Astrocyte (in vitro differentiated cells and primary cell): ENCODE results near the gene PILRA. TPM values are rescaled to one million over a fixed set of nuclear protein-coding genes. Genes with fewer than 3 reads are reported as not detected.

Source experiments
- DNase-seq: peaks from one replicate; pipeline ENCODE4 v3.0.0-alpha.2; 2010; ENCODE audit warnings: low read depth
- FAIRE-seq: peaks from 2 replicates; lab custom pipeline; 2011; peaks lifted over from hg19 to GRCh38; lab: Jason Lieb, UNC
- H2AFZ ChIP-seq: 2 replicates; pipeline ENCODE4 v1.6.0; 2012; ENCODE audit warnings: low read depth, low read length, inconsistent platforms
- H3K27ac ChIP-seq: 2 replicates; pipeline ENCODE4 v1.5.1; 2011; ENCODE audit warnings: low read depth, low read length, inconsistent platforms
- H3K27me3 ChIP-seq: 2 replicates; pipeline ENCODE4 v1.6.0; 2011; ENCODE audit warnings: low read length, inconsistent platforms; ENCODE audit not compliant: insufficient read depth
- H3K36me3 ChIP-seq: 2 replicates; pipeline ENCODE4 v1.5.1; 2011; ENCODE audit warnings: low read length, inconsistent platforms; ENCODE audit not compliant: insufficient read depth
- H3K4me1 ChIP-seq: 2 replicates; pipeline ENCODE4 v1.5.1; 2011; ENCODE audit warnings: low read length, inconsistent platforms; ENCODE audit not compliant: insufficient read depth
- H3K4me2 ChIP-seq: 2 replicates; pipeline ENCODE4 v1.6.0; 2012; ENCODE audit warnings: low read length, inconsistent platforms
- H3K4me3 ChIP-seq: 2 replicates; pipeline ENCODE4 v1.5.1; 2011; ENCODE audit warnings: low read depth, mild to moderate bottlenecking, low read length, inconsistent platforms; ENCODE audit not compliant: insufficient read depth
- H3K79me2 ChIP-seq: 2 replicates; pipeline ENCODE4 v1.6.0; 2012; ENCODE audit warnings: mild to moderate bottlenecking, low read length, inconsistent platforms; ENCODE audit not compliant: insufficient read depth
- H3K9ac ChIP-seq: 2 replicates; pipeline ENCODE4 v1.6.0; 2012; ENCODE audit warnings: mild to moderate bottlenecking, low read length, inconsistent platforms
- H3K9me3 ChIP-seq: 2 replicates; pipeline ENCODE4 v1.5.1; 2012; ENCODE audit warnings: low read depth, mild to moderate bottlenecking, low read length, inconsistent platforms; ENCODE audit not compliant: insufficient read depth
- H4K20me1 ChIP-seq: 2 replicates; pipeline ENCODE4 v1.6.0; 2012; ENCODE audit warnings: low read length, inconsistent platforms; ENCODE audit not compliant: insufficient read depth
- H3K27ac Mint-ChIP-seq: one replicate; pipeline ENCODE4 v1.8.0; 2021; ENCODE audit warnings: mild to moderate bottlenecking, mixed read lengths; ENCODE audit not compliant: unreplicated experiment
- H3K27me3 Mint-ChIP-seq: one replicate; pipeline ENCODE4 v1.8.0; 2021; ENCODE audit warnings: low read depth, mixed read lengths; ENCODE audit not compliant: unreplicated experiment
- H3K36me3 Mint-ChIP-seq: one replicate; pipeline ENCODE4 v1.8.0; 2021; ENCODE audit warnings: low read depth, mixed read lengths; ENCODE audit not compliant: unreplicated experiment
- H3K4me1 Mint-ChIP-seq: one replicate; pipeline ENCODE4 v1.8.0; 2021; ENCODE audit warnings: low read depth, mixed read lengths; ENCODE audit not compliant: unreplicated experiment
- H3K4me3 Mint-ChIP-seq: one replicate; pipeline ENCODE4 v1.8.0; 2021; ENCODE audit warnings: mild to moderate bottlenecking, moderate library complexity, mixed read lengths; ENCODE audit not compliant: unreplicated experiment
- H3K9me3 Mint-ChIP-seq: one replicate; pipeline ENCODE4 v1.8.0; 2021; ENCODE audit warnings: mild to moderate bottlenecking, mixed read lengths; ENCODE audit not compliant: unreplicated experiment
- EZH2 ChIP-seq: IDR thresholded peaks from 2 replicates; pipeline ENCODE4 v1.6.1; 2012; ENCODE audit warnings: mild to moderate bottlenecking, low read length, inconsistent platforms; ENCODE audit not compliant: insufficient read depth
- total RNA-seq: library from RNA; stranded (reverse); gene quantifications from 2 replicates; pipeline ENCODE4 v1.2.1, GENCODE V29; 2021
- TF ChIP-seq, protein P1 (sequence below): IDR thresholded peaks from 2 replicates; pipeline ENCODE4 v1.5.1; 2011; ENCODE audit warnings: low read depth, mild to moderate bottlenecking, inconsistent platforms, low read length, moderate library complexity; ENCODE audit not compliant: insufficient read depth

PILRA gene
- total RNA-seq, 1 donor from 2014 or later = 2.3 TPM

DNA sequence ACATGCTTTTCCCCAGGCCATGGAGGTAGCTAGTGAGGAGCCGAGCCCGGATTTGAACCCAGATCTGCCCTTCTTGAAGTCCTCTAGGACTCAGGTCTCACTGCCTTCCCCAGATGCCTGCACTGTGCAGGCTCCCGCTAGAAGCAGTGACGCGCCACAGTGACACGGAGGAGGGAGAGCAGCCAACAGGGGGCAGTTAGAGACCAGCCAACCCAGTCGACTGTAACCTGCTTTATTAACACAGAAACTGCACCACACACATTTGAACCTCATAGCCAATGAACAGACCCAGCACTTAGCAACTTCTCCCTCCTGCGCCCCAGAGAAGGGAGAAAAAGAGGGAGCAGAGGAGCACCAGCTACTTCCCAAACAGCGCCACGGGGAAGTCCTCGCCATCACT, 27.4 kb downstream of the PILRA start:
- TF ChIP-seq, protein P1, sequence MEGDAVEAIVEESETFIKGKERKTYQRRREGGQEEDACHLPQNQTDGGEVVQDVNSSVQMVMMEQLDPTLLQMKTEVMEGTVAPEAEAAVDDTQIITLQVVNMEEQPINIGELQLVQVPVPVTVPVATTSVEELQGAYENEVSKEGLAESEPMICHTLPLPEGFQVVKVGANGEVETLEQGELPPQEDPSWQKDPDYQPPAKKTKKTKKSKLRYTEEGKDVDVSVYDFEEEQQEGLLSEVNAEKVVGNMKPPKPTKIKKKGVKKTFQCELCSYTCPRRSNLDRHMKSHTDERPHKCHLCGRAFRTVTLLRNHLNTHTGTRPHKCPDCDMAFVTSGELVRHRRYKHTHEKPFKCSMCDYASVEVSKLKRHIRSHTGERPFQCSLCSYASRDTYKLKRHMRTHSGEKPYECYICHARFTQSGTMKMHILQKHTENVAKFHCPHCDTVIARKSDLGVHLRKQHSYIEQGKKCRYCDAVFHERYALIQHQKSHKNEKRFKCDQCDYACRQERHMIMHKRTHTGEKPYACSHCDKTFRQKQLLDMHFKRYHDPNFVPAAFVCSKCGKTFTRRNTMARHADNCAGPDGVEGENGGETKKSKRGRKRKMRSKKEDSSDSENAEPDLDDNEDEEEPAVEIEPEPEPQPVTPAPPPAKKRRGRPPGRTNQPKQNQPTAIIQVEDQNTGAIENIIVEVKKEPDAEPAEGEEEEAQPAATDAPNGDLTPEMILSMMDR = no peak
- TF ChIP-seq EZH2 = no peak
- Histone ChIP-seq H3K4me3 (no peak overlapping the region), H3K4me2 (no peak overlapping the region), H4K20me1 (no peaks in the 10 kb centered on the region), H3K36me3 (no peaks in the 10 kb centered on the region), H3K79me2 (no peaks in the 10 kb centered on the region), H3K4me1 (no peaks in the 10 kb centered on the region), H2AFZ (no peak overlapping the region), H3K9ac (no peak overlapping the region), H3K27ac (no peak overlapping the region), H3K27me3 (peaks cover 26% of the 10 kb centered on the region), H3K9me3 (no peaks in the 10 kb centered on the region)
- no peak for DNase-seq
- Mint-ChIP-seq H3K4me3 (no peak overlapping the region), H3K4me1 (no peaks in the 10 kb centered on the region), H3K27ac (no peak overlapping the region), H3K36me3 (no peaks in the 10 kb centered on the region), H3K27me3 (peaks cover 40% of the 10 kb centered on the region), H3K9me3 (peaks cover 4% of the 10 kb centered on the region)
- no peak for FAIRE-seq

DNA sequence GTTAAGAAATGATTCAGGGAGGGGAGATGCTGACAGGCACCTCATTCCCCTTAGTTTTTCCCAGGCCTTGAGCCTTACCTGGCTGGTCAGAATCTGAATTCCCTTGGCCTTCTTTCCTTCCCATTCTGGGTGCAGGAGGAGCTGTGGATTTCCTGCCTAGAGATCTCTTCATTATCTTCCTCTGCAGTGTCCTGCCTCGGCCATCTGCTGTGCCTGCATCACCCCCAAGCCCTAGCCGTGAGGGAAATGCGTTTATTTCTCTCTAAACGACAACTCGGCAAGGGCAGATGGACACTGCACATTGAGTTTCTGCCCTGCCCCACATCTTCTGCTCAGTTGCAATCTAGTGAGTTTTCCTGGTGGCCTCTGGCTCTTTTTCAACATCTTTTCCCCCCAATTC, 28.5 kb downstream of the PILRA start:
- no peak overlapping the region for H3K4me3 ChIP-seq
- no peak overlapping the region for H3K4me2 ChIP-seq
- H3K4me3 Mint-ChIP-seq = no peak overlapping the region
- H3K36me3 Mint-ChIP-seq = no peaks in the 10 kb centered on the region
- H4K20me1 ChIP-seq = no peaks in the 10 kb centered on the region
- H3K27me3 Mint-ChIP-seq = peaks cover 37% of the 10 kb centered on the region
- no peak overlapping the region for H2AFZ ChIP-seq
- DNase-seq (no peak), FAIRE-seq (no peak)
- H3K79me2 ChIP-seq = no peaks in the 10 kb centered on the region
- H3K27me3 ChIP-seq = peaks cover 30% of the 10 kb centered on the region
- peaks cover 3% of the 10 kb centered on the region for H3K4me1 Mint-ChIP-seq
- H3K27ac Mint-ChIP-seq = no peak overlapping the region
- H3K36me3 ChIP-seq = no peaks in the 10 kb centered on the region
- H3K4me1 ChIP-seq = peaks cover 5% of the 10 kb centered on the region
- no peak overlapping the region for H3K9ac ChIP-seq
- TF ChIP-seq, protein P1 = no peak
- no peak for TF ChIP-seq EZH2
- peaks cover 4% of the 10 kb centered on the region for H3K9me3 Mint-ChIP-seq
- no peaks in the 10 kb centered on the region for H3K9me3 ChIP-seq
- H3K27ac ChIP-seq = no peak overlapping the region

- H3K79me2 ChIP-seq = no peaks in the 10 kb centered on the region
- H3K9me3 Mint-ChIP-seq = peaks cover 4% of the 10 kb centered on the region
- H3K4me1 ChIP-seq = peaks cover 9% of the 10 kb centered on the region
- no peaks in the 10 kb centered on the region for H3K36me3 Mint-ChIP-seq
- no peak overlapping the region for H3K9ac ChIP-seq
- no peak overlapping the region for H3K27ac ChIP-seq
- no peak for FAIRE-seq
- no peak overlapping the region for H3K4me2 ChIP-seq
- H3K27ac Mint-ChIP-seq = no peak overlapping the region
- H3K9me3 ChIP-seq = no peaks in the 10 kb centered on the region
- H3K27me3 ChIP-seq = peaks cover 30% of the 10 kb centered on the region
- no peak overlapping the region for H2AFZ ChIP-seq
- H4K20me1 ChIP-seq = peaks cover 3% of the 10 kb centered on the region
- H3K4me1 Mint-ChIP-seq = peaks cover 7% of the 10 kb centered on the region
- H3K27me3 Mint-ChIP-seq = peaks cover 36% of the 10 kb centered on the region
- no peak overlapping the region for H3K4me3 Mint-ChIP-seq
- TF ChIP-seq, protein P1 = no peak
- DNase-seq = no peak
- H3K36me3 ChIP-seq = no peaks in the 10 kb centered on the region
- H3K4me3 ChIP-seq = no peak overlapping the region
These were observed 29.0 kb downstream of the PILRA start for GRCh38 chr7:100402241-100402640.
